OCI-LY3 (cell line): ENCODE results near the gene AK4.

Source experiments
- CTCF ChIP-seq: fragments of 200-600, 300-600 bp; sonication (generic); IDR thresholded peaks from 2 replicates; pipeline ENCODE4 v1.5.1; 2014; ENCODE audit warnings: antibody characterized with exemption, low read length, low read depth
- EZH2phosphoT487 ChIP-seq: fragments of 200-600 bp; shearing (Covaris generic); IDR thresholded peaks from 2 replicates; pipeline ENCODE4 v1.6.1; 2018; ENCODE audit warnings: antibody characterized with exemption, mixed run types, low read depth

- TF ChIP-seq CTCF (no peak), EZH2phosphoT487 (no peak)
These were observed 41.6 kb downstream of the AK4 start for GRCh38 chr1:65189576-65190115.
